Mucosa of descending colon (tissue), 3 donors: ENCODE data around the gene MAPK11. TPM values are rescaled to one million over a fixed set of nuclear protein-coding genes. Genes with fewer than 3 reads are reported as not detected.
A peak's percentile ranks its signal among the peaks of the same experiment; 100 is the strongest.

ENCODE experiments used
- ATAC-seq: fragments of 200-7000 bp; cut with Tn5 transposase; one replicate; pipeline ENCODE4 v1.9.1; 2020; ENCODE audit warnings: mild to moderate bottlenecking, moderate library complexity
- DNase-seq, 3 donors: peaks; one replicate each; pipeline ENCODE4 v3.0.0-alpha.2; 2020
- H3K36me3 ChIP-seq: fragments of 200-600 bp; one replicate; pipeline ENCODE4 v1.8.0; 2021; ENCODE audit warnings: low read depth, mild to moderate bottlenecking
- H3K4me1 ChIP-seq: fragments of 200-600 bp; one replicate; pipeline ENCODE4 v1.8.0; 2021; ENCODE audit warnings: low read depth, mild to moderate bottlenecking
- H3K4me3 ChIP-seq: fragments of 200-600 bp; one replicate; pipeline ENCODE4 v1.8.0; 2021; ENCODE audit warnings: mild to moderate bottlenecking
- H3K9me3 ChIP-seq: fragments of 200-600 bp; one replicate; pipeline ENCODE4 v1.8.0; 2021; ENCODE audit warnings: mild to moderate bottlenecking
- intact Hi-C, 2 donors: fragments of 100-400 bp; cut with DNase I in 1 of 2; cut with micrococcal nuclease in 1 of 2; formaldehyde crosslinking; loops; one replicate each; pipeline versions ENCODE4 v1.11.0 to v1.11.1; 2022; cut with DNase I, micrococcal nuclease
- total RNA-seq, 3 donors: library from RNA; stranded (reverse); fragmentation: NEBNext Ultra II Directional in 2 of 3; extraction: Animal tissue kit (Norgen Biotek cat#: 25700) in 2 of 3; gene quantifications; one replicate each; pipeline versions ENCODE4 v1.2.1 to v1.2.4, GENCODE V29; 2021 to 2023
- TF ChIP-seq, protein P1 (sequence below): fragments of 200-600 bp; IDR thresholded peaks from one replicate; pipeline ENCODE4 v1.8.0; 2022; ENCODE audit warnings: antibody characterized with exemption, mild to moderate bottlenecking
- donor health status: DM: no; HTN: no; CAD: no; lungs with moderate emphysema.
- donor health status: DM: no; HTN: no; CAD: no.
- donor health status: DM: no; HTN: yes; CAD: no.

MAPK11 gene
- total RNA-seq, 3 donors from 2014 or later = 1.8 to 4.3 (median 3.2) TPM

DNA sequence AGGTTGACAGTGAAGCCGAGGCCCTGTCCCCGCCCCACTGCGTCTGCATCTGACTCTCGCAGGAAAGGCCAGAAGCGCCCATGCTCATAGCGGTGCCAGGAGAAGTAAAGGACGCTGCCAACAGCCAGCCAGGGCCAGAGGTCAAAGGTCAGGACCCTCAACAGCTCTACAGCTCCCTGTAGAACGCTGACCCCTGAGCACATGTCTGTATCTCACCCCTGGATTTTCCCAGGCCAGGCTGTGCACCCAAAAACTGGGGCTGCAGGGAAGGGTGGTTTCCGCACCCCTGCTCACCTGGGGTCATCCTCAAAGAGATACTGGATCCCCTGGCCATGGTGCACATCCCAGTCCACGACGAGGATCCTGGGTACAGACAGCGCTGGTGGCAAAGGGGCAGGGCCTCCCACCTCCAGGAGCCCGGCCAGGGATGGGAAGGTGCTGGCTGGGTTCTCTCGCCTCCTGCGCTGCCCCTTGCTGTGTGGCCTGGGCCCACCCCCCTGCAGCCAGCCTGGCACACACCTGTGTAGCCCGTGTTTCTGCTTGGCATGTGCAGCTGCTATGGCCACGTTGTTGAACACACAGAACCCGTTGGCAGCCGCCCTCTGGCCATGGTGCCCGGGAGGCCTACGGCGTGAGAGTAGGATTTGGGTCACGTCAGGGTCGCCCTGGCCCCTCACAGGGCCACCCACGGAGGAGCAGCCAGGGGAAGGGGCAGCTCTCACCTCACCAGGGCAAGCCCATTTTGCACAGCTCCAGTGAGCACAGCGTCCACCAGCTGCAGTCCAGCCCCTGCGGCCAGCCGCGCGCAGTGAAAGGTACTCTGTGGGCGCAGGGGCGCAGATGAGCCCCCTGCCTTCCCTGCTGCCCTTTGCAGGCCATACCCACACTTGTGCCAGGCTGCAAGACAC, 20.6 kb downstream of the MAPK11 start:
- ATAC-seq = no peak
- TF ChIP-seq, protein P1, sequence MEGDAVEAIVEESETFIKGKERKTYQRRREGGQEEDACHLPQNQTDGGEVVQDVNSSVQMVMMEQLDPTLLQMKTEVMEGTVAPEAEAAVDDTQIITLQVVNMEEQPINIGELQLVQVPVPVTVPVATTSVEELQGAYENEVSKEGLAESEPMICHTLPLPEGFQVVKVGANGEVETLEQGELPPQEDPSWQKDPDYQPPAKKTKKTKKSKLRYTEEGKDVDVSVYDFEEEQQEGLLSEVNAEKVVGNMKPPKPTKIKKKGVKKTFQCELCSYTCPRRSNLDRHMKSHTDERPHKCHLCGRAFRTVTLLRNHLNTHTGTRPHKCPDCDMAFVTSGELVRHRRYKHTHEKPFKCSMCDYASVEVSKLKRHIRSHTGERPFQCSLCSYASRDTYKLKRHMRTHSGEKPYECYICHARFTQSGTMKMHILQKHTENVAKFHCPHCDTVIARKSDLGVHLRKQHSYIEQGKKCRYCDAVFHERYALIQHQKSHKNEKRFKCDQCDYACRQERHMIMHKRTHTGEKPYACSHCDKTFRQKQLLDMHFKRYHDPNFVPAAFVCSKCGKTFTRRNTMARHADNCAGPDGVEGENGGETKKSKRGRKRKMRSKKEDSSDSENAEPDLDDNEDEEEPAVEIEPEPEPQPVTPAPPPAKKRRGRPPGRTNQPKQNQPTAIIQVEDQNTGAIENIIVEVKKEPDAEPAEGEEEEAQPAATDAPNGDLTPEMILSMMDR = no peak
- no peaks in the 10 kb centered on the region for H3K9me3 ChIP-seq
- intact Hi-C loops = loop anchor here (5.0 to 10.0 kb wide), 2 partner anchors 93 to 245 kb away; partner anchors contain the start of gene PPP6R2 (in 1 of the 2)
- peaks cover 36% of the 10 kb centered on the region for H3K4me1 ChIP-seq
- DNase-seq = peak in 1 of 3 donors; percentile 48
- H3K4me3 ChIP-seq = no peak overlapping the region
- H3K36me3 ChIP-seq = no peaks in the 10 kb centered on the region

- Histone ChIP-seq H3K36me3 (no peaks in the 10 kb centered on the region), H3K9me3 (no peaks in the 10 kb centered on the region), H3K4me1 (peaks cover 41% of the 10 kb centered on the region), H3K4me3 (no peak overlapping the region)
- DNase-seq (peak in 2 of 3 donors; percentile 41 to 63), ATAC-seq (no peak)
- intact Hi-C loops = loop anchor here in 1 of 2 donors (10.0 kb wide), 1 partner anchor 246 kb away; no protein-coding TSS in a partner anchor
- TF ChIP-seq, protein P1 = no peak
Measured at GRCh38 chr22:50248196-50249081, 21.7 kb downstream of the MAPK11 start.

DNA sequence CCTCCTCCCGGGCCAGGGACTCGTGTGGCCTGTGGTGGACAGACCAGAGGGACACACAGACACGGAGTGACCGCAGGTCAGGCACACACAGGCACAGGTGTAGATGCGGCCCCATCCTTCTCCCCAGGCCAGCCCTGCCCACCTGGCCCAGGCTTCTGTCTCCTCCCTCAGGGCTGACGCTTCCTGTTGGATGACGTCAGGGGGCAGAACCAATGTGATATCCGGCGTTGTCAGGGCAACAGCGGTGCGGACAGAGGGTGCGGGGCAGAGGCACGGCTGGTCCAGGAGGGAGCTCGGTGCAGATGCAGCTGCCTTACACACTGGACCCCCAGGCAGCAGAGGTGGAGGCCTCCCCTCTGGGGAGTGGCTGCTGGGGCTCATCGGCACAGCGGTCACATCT, 22.4 kb downstream of the MAPK11 start:
- ATAC-seq (peak; percentile 38), DNase-seq (peak; percentile 80 to 85 (median 82))
- intact Hi-C loops = loop anchor here in 1 of 2 donors (10.0 kb wide), 1 partner anchor 247 kb away; no protein-coding TSS in a partner anchor
- no peak overlapping the region for H3K4me3 ChIP-seq
- no peaks in the 10 kb centered on the region for H3K9me3 ChIP-seq
- TF ChIP-seq, protein P1 = no peak
- H3K4me1 ChIP-seq = peaks cover 48% of the 10 kb centered on the region
- H3K36me3 ChIP-seq = no peaks in the 10 kb centered on the region

- no peak overlapping the region for H3K4me3 ChIP-seq
- H3K9me3 ChIP-seq = no peaks in the 10 kb centered on the region
- TF ChIP-seq, protein P1 = no peak
- ATAC-seq = no peak
- H3K36me3 ChIP-seq = no peaks in the 10 kb centered on the region
- peaks cover 59% of the 10 kb centered on the region for H3K4me1 ChIP-seq
- intact Hi-C loops = loop anchor here in 1 of 2 donors (10.0 kb wide), 1 partner anchor 248 kb away; no protein-coding TSS in a partner anchor
- DNase-seq = peak in 1 of 3 donors; percentile 56
Measured at GRCh38 chr22:50246242-50247175, 23.7 kb downstream of the MAPK11 start.
